CD4-positive, alpha-beta memory T cell (primary cell): ENCODE measurements around the gene COL4A2. TPM values are rescaled to one million over a fixed set of nuclear protein-coding genes. Genes with fewer than 3 reads are reported as not detected.

Source experiments
- CTCF ChIA-PET: fragments of 350-600 bp; sonication (Branson Sonifier 250); formaldehyde crosslinking; loops from one replicate; lab custom pipeline; 2021; ENCODE audit warnings: inconsistent platforms; ENCODE audit not compliant: partially characterized antibody; lab: Charles Lee
- POLR2A ChIA-PET: fragments of 350-600 bp; sonication (Branson Sonifier 250); formaldehyde crosslinking; loops from one replicate; lab custom pipeline; 2021; ENCODE audit not compliant: partially characterized antibody; lab: Charles Lee
- DNase-seq, 5 donors: peaks; one replicate each; pipeline versions ENCODE4 v3.0.0 to v3.0.0-alpha.2; 2020 to 2022; ENCODE audit warnings: mixed read lengths in 1 of 5
- H3K27ac ChIP-seq: one replicate; pipeline ENCODE4 v1.7.0; 2013; ENCODE audit warnings: low read depth, low read length
- H3K27me3 ChIP-seq: 2 replicates; pipeline ENCODE4 v1.7.0; 2013; ENCODE audit warnings: mild to moderate bottlenecking, low read length, moderate library complexity; ENCODE audit not compliant: insufficient read depth
- H3K36me3 ChIP-seq: 2 replicates; pipeline ENCODE4 v1.7.0; 2013; ENCODE audit warnings: mild to moderate bottlenecking, low read length, moderate library complexity; ENCODE audit not compliant: insufficient read depth
- H3K4me1 ChIP-seq: 2 replicates; pipeline ENCODE4 v1.7.0; 2013; ENCODE audit warnings: mild to moderate bottlenecking, low read length, moderate library complexity; ENCODE audit not compliant: insufficient read depth
- H3K4me3 ChIP-seq, 2 donors: one replicate each; pipeline ENCODE4 v1.7.0; 2013; ENCODE audit warnings: low read length in 2 of 2, mild to moderate bottlenecking in 1 of 2
- H3K9me3 ChIP-seq, 2 donors: one replicate each; pipeline ENCODE4 v1.7.0; 2013; ENCODE audit warnings: low read length in 2 of 2, control low read depth in 1 of 2; ENCODE audit not compliant: control insufficient read depth in 1 of 2
- H3K27ac Mint-ChIP-seq, 7 donors: one replicate each; pipeline ENCODE4 v1.8.0; 2020 to 2021; ENCODE audit warnings: mixed read lengths in 7 of 7, mild to moderate bottlenecking in 6 of 7, inconsistent platforms in 3 of 7, moderate library complexity in 3 of 7
- H3K27me3 Mint-ChIP-seq, 2 donors: one replicate each; pipeline ENCODE4 v1.8.0; 2020 to 2021; ENCODE audit warnings: mixed read lengths in 2 of 2
- H3K36me3 Mint-ChIP-seq, 2 donors: one replicate each; pipeline ENCODE4 v1.8.0; 2020 to 2021; ENCODE audit warnings: mixed read lengths in 2 of 2, inconsistent platforms in 1 of 2, mild to moderate bottlenecking in 1 of 2
- H3K4me1 Mint-ChIP-seq, 4 donors: one replicate each; pipeline ENCODE4 v1.8.0; 2020 to 2021; ENCODE audit warnings: mixed read lengths in 4 of 4, mild to moderate bottlenecking in 1 of 4
- H3K4me3 Mint-ChIP-seq, 8 donors: one replicate each; pipeline ENCODE4 v1.8.0; 2020 to 2021; ENCODE audit warnings: mixed read lengths in 8 of 8, mild to moderate bottlenecking in 7 of 8, moderate library complexity in 6 of 8, inconsistent platforms in 3 of 8
- H3K9me3 Mint-ChIP-seq, 8 donors: one replicate each; pipeline ENCODE4 v1.8.0; 2020 to 2021; ENCODE audit warnings: mixed read lengths in 8 of 8, mild to moderate bottlenecking in 5 of 8, inconsistent platforms in 3 of 8, moderate library complexity in 1 of 8
- intact Hi-C: fragments of 100-400 bp; cut with micrococcal nuclease; formaldehyde crosslinking; loops from one replicate; pipeline ENCODE4 v1.15.1; 2023
- polyA plus RNA-seq, 2 donors: library from polyadenylated mRNA; unstranded; fragments of 300-500 nt; fragmentation: Illumina TruSeq; gene quantifications; one replicate each; pipeline ENCODE4 v1.2.3, GENCODE V29; 2021
- total RNA-seq, 2 experiments: library from RNA; stranded (reverse); gene quantifications; one replicate each; pipeline ENCODE4 v1.2.3, GENCODE V29; 2021

The COL4A2 gene
- total and polyA plus RNA-seq, 4 experiments from 2014 or later, result not detected

DNA sequence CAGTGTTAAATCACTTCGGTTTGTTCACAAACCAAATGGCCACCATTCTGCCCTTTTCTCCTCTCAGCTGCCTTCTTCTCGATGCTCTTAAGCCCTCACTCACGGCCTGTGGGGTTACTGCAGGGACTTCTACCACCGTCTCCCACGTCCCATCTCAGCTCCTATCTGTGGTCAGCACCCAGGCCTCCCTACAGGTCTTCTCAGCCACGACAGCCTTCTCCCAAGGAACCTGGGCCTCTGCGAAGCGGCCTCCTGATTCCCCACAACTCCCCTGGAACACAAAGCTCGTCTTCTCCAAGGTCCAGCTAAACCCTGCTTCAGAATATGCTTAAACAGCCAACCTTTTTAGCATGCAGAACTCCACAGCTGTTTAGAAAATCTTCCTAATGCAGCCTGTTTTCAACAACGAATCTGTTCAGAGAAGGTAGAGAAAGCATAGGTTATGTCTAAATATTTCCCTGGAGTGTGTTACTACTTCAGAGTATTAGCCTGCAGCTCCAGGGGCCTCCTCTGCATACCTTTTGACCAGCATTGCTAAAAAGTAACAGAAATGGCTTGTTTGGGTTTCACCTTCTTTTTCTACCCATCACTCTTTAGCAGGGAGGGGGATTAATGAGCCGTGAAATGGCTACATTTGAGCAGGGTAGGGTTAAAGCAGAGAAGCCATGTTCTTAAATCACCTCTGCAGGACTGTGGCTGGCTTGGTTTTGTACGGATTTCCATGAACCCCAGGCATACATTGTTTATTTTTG lies 104.0 kb downstream of the COL4A2 start:
- POLR2A ChIA-PET, result no interaction called here
- no peaks in the 10 kb centered on the region for H3K9me3 ChIP-seq
- no peak overlapping the region for H3K4me3 Mint-ChIP-seq
- no peak overlapping the region for H3K4me3 ChIP-seq
- H3K27me3 ChIP-seq, result peaks cover 5% of the 10 kb centered on the region
- H3K4me1 Mint-ChIP-seq, result peaks cover 0 to 10% (median 3%) of the 10 kb centered on the region in 4 donors
- H3K27ac Mint-ChIP-seq, result no peak overlapping the region
- peaks cover 3% of the 10 kb centered on the region for H3K4me1 ChIP-seq
- no peak overlapping the region for H3K27ac ChIP-seq
- H3K36me3 ChIP-seq, result no peaks in the 10 kb centered on the region
- CTCF ChIA-PET, result interaction anchor here (1.2 to 3.9 kb wide), 6 partner anchors 8 to 1452 kb away, joined by 3 to 34 read pairs (median 5); partner anchors contain the start of gene RAB20
- H3K9me3 Mint-ChIP-seq, result peaks cover 0 to 10% (median 0%) of the 10 kb centered on the region in 8 donors
- intact Hi-C loops, result no loop called here
- H3K27me3 Mint-ChIP-seq, result peaks cover 26 to 39% of the 10 kb centered on the region in 2 donors
- DNase-seq, result no peak
- no peaks in the 10 kb centered on the region for H3K36me3 Mint-ChIP-seq

DNA sequence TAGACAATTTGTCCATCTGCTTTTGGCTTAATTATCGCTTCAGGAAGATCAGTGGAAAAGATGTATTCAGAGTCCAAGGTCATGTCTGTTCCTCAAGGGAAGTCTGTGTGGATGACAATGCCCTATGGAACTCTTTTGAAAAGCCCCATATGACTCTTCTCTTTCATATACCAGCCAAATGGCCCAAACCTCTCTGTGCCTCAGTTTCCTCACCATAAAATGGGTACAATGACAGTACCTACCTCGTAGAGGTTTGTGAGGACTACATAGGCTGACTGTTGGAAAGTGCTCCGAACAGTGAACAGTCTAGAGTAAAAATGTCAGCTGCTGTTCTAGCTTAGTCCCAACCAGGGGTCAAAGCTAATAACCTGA lies 104.6 kb downstream of the COL4A2 start:
- Histone ChIP-seq H3K4me1 (peaks cover 3% of the 10 kb centered on the region), H3K9me3 (no peaks in the 10 kb centered on the region), H3K27me3 (peaks cover 5% of the 10 kb centered on the region), H3K4me3 (no peak overlapping the region), H3K27ac (no peak overlapping the region), H3K36me3 (no peaks in the 10 kb centered on the region)
- H3K9me3 Mint-ChIP-seq, result peaks cover 0 to 10% (median 0%) of the 10 kb centered on the region in 8 donors
- H3K27ac Mint-ChIP-seq, result no peak overlapping the region
- H3K4me1 Mint-ChIP-seq, result peaks cover 0 to 10% (median 3%) of the 10 kb centered on the region in 4 donors
- ChIA-PET CTCF (interaction anchor here (1.2 to 3.9 kb wide), 5 partner anchors 11 to 1453 kb away, joined by 3 to 34 read pairs (median 6); partner anchors contain the start of gene RAB20), POLR2A (no interaction called here)
- H3K27me3 Mint-ChIP-seq, result peaks cover 24 to 42% of the 10 kb centered on the region in 2 donors
- DNase-seq, result no peak
- intact Hi-C loops, result no loop called here
- no peaks in the 10 kb centered on the region for H3K36me3 Mint-ChIP-seq
- H3K4me3 Mint-ChIP-seq, result no peak overlapping the region

DNA sequence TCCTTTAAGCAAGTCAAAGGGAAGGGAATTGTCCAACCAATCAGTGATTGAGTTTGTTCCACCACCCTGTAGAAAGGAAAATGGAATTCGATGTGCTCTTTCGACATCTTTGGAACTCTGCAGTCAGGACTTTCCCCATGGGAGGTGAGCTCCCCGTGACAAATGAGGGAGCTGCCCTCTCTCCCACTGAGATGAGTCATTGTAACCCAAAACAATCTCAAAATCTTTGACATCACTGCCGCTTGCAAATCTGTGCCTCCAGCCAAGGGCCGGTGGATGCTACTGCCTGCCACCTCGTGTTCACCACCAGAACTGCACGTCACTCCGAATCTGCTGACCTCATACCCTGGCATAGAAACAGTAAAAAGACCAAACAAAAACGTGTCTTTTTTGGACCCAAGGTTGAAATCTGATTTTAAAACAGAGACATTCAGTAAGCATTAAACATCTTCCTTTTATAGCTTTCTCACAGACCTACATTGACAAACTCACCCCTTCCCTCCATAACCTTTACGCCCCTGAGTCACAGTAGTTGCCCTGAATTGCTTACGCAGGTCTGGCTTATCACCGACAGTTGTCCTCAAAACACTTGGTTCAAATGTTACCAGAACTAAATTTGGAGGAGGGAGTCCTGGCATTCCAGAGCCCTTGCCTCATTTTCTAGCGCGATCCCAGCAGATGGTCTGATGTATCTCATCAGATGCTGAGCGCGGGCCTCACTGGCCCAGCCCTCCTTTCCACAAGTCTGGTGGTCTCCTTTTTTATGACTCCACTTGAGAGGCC lies 105.2 kb downstream of the COL4A2 start:
- Histone ChIP-seq H3K4me3 (no peak overlapping the region), H3K36me3 (no peaks in the 10 kb centered on the region), H3K9me3 (no peaks in the 10 kb centered on the region), H3K27ac (no peak overlapping the region), H3K4me1 (peaks cover 3% of the 10 kb centered on the region), H3K27me3 (peaks cover 5% of the 10 kb centered on the region)
- intact Hi-C loops, result no loop called here
- ChIA-PET CTCF (interaction anchor here (1.2 to 3.9 kb wide), 5 partner anchors 11 to 1453 kb away, joined by 3 to 34 read pairs (median 6); partner anchors contain the start of gene RAB20), POLR2A (no interaction called here)
- H3K27me3 Mint-ChIP-seq, result peaks cover 21 to 41% of the 10 kb centered on the region in 2 donors
- no peak overlapping the region for H3K27ac Mint-ChIP-seq
- no peaks in the 10 kb centered on the region for H3K36me3 Mint-ChIP-seq
- H3K4me1 Mint-ChIP-seq, result peaks cover 0 to 10% (median 3%) of the 10 kb centered on the region in 4 donors
- H3K9me3 Mint-ChIP-seq, result peaks cover 0 to 8% (median 0%) of the 10 kb centered on the region in 8 donors
- no peak overlapping the region for H3K4me3 Mint-ChIP-seq
- peak in 4 of 5 donors; percentile 38 to 43 (median 40) for DNase-seq

DNA sequence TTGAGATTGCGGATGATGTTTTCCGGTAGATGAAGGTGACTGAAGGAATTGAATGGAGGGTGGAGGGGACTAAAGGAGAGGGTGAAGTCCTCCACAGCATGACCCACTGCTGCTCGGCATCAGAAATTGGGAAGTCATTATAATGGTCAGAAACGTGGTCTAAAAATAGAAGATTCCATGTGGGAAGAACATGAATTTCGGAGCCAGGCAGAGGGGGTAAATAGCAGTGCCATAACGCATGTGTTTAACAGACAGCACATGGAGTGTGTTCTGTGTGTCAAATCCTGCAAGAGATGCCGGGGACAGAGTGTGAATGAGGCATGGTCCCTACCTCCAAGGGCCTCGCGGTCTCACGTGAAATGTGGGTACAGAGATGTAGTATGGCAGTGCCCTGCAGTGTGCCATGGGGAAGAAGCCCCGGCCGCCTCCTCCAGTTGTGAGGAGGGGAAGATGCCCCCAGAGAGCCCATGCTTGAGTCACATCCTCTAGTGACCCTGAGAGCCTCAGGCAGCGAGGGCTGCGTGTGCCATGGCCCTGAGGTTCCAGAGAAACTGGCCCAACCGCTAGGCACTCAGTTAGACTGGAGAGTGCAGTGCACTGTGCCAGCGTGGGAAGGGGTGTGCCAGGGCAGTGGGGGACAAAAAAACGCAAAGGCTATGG lies 106.1 kb downstream of the COL4A2 start:
- Histone ChIP-seq H3K4me3 (no peak overlapping the region), H3K4me1 (peaks cover 3% of the 10 kb centered on the region), H3K27me3 (peaks cover 5% of the 10 kb centered on the region), H3K36me3 (no peaks in the 10 kb centered on the region), H3K27ac (no peak overlapping the region), H3K9me3 (no peaks in the 10 kb centered on the region)
- H3K9me3 Mint-ChIP-seq, result peaks cover 0 to 6% (median 0%) of the 10 kb centered on the region in 8 donors
- H3K36me3 Mint-ChIP-seq, result no peaks in the 10 kb centered on the region
- no peak overlapping the region for H3K27ac Mint-ChIP-seq
- peaks cover 23 to 42% of the 10 kb centered on the region in 2 donors for H3K27me3 Mint-ChIP-seq
- H3K4me3 Mint-ChIP-seq, result no peak overlapping the region
- CTCF ChIA-PET, result interaction anchor here (3.9 kb wide), 1 partner anchor 191 kb away, joined by 34 read pairs; no protein-coding TSS in a partner anchor
- no peak for DNase-seq
- intact Hi-C loops, result no loop called here
- POLR2A ChIA-PET, result no interaction called here
- peaks cover 0 to 6% (median 2%) of the 10 kb centered on the region in 4 donors for H3K4me1 Mint-ChIP-seq

DNA sequence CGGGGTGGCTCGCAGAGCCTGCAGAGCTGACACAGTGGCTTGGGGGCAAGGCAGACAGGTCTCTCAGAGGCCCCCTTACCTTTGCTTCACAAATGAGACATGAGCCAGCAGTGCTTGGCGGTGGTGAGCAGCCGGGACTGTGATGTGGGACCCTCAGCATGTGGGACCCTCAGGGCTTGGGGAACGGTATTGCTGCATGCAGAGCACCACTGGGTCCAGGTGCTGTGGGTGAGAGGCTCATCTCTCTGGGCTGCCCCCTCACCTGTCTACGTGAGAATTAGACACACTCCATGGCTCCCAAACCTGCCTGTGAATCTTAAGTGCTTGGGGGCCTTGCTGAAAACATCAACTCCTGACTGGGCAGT lies 106.6 kb downstream of the COL4A2 start:
- Mint-ChIP-seq H3K4me3 (no peak overlapping the region), H3K4me1 (peaks cover 0 to 6% (median 2%) of the 10 kb centered on the region in 4 donors), H3K27me3 (peaks cover 27 to 47% of the 10 kb centered on the region in 2 donors), H3K9me3 (peaks cover 0 to 6% (median 0%) of the 10 kb centered on the region in 8 donors), H3K36me3 (no peaks in the 10 kb centered on the region), H3K27ac (no peak overlapping the region)
- POLR2A ChIA-PET, result no interaction called here
- intact Hi-C loops, result no loop called here
- CTCF ChIA-PET, result no interaction called here
- Histone ChIP-seq H3K36me3 (no peaks in the 10 kb centered on the region), H3K27ac (no peak overlapping the region), H3K27me3 (peaks cover 5% of the 10 kb centered on the region), H3K4me3 (no peak overlapping the region), H3K4me1 (peaks cover 3% of the 10 kb centered on the region), H3K9me3 (no peaks in the 10 kb centered on the region)
- no peak for DNase-seq

DNA sequence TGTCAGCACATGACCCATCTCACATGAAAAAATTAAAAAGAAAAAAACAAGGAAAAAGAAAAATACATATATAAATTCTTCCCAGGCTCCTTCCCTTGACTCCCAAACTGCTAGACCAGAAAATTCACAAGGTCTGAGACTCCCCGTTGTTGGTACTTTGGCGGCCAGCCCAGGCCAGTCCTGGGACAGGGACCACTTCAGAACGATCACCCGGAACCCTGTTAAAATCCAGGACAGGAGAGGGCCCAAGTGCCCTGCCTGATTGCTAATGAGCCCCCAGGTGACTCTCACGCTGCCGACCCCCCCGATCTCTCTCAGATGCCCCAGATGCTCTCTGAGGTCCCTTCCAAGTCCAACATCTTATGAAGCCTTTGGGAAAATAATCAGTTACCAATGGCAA lies 107.2 kb downstream of the COL4A2 start:
- Mint-ChIP-seq H3K4me3 (no peak overlapping the region), H3K27ac (no peak overlapping the region), H3K4me1 (peaks cover 0 to 6% (median 2%) of the 10 kb centered on the region in 4 donors), H3K9me3 (peaks cover 0 to 8% (median 0%) of the 10 kb centered on the region in 8 donors), H3K27me3 (peaks cover 32 to 47% of the 10 kb centered on the region in 2 donors), H3K36me3 (no peaks in the 10 kb centered on the region)
- no peaks in the 10 kb centered on the region for H3K9me3 ChIP-seq
- no peaks in the 10 kb centered on the region for H3K36me3 ChIP-seq
- H3K27ac ChIP-seq, result no peak overlapping the region
- intact Hi-C loops, result no loop called here
- H3K27me3 ChIP-seq, result peaks cover 5% of the 10 kb centered on the region
- no peak for DNase-seq
- no peak overlapping the region for H3K4me3 ChIP-seq
- POLR2A ChIA-PET, result no interaction called here
- H3K4me1 ChIP-seq, result peaks cover 3% of the 10 kb centered on the region
- CTCF ChIA-PET, result no interaction called here
